Activated T-cell treated with anti-CD3 and anti-CD28 coated beads for 1 hour (primary cell): Measurements from ENCODE around the gene CHD3.
"Not testable (repeated sequence)": the region's sequence is repeated elsewhere in the genome, so short reads cannot be mapped to it uniquely, and the experiment has no call there.

ENCODE experiments used
- DNase-seq: peaks from one replicate; pipeline ENCODE4 v3.0.0-alpha.2; 2020; ENCODE audit warnings: low read depth

CHD3 gene

GRCh38 chr17:7849751-7850504 is 38.7 kb upstream of the CHD3 start:
- no peak for DNase-seq

DNA sequence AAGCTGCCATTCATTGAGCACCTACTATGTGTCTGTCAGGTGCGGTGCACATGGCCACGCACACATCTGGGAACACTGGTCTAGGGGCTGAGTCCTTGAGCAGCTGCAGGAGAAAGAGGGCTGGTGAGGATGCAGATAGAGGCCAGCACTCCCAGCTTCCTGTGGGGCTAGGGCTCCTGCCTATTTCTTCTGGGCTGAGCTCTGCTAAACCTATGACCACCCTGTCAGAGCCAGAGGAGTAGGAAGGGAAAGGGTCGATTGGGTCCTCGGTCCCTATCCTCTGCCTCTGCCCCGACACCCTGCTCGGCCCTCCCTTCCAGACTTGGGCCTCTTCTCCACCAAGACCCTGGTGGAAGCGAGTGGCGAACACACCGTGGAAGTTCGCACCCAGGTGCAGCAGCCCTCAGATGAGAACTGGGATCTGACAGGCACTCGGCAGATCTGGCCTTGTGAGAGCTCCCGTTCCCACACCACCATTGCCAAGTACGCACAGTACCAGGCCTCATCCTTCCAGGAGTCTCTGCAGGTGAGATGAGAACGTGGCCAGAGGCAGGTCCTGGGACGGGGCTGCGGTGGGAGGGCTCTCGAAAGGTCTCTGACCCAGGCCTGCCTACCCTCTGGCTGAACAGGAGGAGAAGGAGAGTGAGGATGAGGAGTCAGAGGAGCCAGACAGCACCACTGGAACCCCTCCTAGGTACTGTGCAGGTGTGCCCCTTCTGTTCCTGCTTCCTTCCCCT is 37.7 kb upstream of the CHD3 start:
- DNase-seq = no peak

DNA sequence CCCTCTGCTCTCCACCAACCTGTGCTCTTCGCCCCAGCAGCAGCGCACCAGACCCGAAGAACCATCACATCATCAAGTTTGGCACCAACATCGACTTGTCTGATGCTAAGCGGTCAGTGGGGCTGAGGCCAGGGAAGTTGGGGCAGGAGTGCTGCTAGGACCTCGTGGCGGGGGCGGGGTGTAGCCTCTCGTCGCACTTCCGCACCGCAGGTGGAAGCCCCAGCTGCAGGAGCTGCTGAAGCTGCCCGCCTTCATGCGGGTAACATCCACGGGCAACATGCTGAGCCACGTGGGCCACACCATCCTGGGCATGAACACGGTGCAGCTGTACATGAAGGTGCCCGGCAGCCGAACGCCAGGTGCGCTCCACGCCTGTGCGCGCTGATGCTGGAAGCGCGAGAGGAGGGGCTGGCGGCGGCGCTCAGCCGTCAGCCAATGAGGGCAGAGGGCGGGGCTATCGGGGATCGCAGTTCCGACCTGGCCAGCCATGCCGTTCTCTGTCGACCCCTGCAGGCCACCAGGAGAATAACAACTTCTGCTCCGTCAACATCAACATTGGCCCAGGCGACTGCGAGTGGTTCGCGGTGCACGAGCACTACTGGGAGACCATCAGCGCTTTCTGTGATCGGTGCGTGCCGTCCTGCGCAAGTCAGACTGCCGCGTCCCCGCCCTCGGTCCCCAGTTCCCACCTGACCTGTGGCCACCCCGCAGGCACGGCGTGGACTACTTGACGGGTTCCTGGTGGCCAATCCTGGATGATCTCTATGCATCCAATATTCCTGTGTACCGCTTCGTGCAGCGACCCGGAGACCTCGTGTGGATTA is 36.9 kb upstream of the CHD3 start:
- peak; percentile 91 for DNase-seq

DNA sequence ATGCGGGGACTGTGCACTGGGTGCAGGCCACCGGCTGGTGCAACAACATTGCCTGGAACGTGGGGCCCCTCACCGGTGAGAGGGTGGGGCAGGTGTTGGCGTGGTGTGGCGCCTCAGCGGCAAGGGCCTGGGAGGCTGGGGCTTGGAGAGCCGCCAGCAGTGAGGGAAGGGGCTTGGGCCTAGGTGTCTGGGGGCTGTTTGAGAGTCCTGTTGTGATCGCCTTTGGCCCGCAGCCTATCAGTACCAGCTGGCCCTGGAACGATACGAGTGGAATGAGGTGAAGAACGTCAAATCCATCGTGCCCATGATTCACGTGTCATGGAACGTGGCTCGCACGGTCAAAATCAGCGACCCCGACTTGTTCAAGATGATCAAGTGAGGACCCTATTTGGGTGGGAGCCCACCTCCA is 36.3 kb upstream of the CHD3 start:
- no peak for DNase-seq

- DNase-seq = no peak
Observed at GRCh38 chr17:7852919-7853690, 35.5 kb upstream of the CHD3 start.

DNA sequence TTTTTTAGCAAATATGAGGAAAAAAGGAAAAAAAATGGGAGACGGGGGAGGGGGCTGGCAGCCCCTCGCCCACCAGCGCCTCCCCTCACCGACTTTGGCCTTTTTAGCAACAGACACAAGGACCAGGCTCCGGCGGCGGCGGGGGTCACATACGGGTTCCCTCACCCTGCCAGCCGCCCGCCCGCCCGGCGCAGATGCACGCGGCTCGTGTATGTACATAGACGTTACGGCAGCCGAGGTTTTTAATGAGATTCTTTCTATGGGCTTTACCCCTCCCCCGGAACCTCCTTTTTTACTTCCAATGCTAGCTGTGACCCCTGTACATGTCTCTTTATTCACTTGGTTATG is 34.9 kb upstream of the CHD3 start:
- DNase-seq = no peak

GRCh38 chr17:7854078-7854777 is 34.4 kb upstream of the CHD3 start:
- no peak for DNase-seq

GRCh38 chr17:7854851-7855659 is 33.5 kb upstream of the CHD3 start, which contains the start of gene TMEM88:
TMEM88 (plus strand) TSS chr17:7855066; CDS start chr17:7855075, 9 bp downstream.
- DNase-seq = peak; percentile 39

GRCh38 chr17:7855660-7856010 is 33.0 kb upstream of the CHD3 start:
- DNase-seq = no peak

DNA sequence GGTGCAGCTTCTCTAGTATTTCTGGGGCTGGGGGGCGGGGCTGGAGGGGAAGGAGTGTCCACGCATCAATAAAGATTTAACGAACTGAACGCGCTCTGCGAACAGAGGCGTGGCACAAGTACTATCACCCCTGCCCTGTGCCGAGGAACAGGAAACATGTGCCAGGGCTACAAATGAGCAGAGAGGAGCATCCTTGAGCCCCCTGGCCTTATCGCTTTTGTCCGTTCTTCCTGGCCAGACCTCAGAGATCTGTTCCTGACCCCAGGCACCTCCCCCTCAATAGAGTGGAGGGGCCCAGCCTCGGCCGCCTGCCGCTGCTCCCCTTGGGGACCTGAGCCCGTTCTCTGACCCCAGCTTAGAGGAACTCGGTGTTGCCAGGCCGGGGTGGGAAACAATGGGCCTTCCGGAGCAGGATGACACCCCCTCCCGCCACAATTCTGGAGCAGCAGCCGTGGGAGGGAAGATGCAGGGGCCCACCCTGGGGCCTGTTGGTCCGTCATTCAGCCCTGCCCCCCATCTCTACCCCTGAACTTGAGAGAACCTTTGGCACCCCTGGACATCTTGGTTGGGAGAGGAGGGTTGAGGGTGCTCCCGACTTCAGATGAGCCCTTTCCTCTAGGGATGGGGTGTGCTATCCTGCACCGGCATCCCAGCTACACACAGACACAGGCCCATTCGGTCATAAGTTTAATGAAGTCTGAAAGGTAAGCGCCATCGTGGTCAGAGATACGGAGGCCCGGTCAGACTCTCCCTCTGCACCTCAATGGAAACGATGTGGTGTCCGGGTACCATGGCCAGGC is 32.4 kb upstream of the CHD3 start:
- DNase-seq = no peak

DNA sequence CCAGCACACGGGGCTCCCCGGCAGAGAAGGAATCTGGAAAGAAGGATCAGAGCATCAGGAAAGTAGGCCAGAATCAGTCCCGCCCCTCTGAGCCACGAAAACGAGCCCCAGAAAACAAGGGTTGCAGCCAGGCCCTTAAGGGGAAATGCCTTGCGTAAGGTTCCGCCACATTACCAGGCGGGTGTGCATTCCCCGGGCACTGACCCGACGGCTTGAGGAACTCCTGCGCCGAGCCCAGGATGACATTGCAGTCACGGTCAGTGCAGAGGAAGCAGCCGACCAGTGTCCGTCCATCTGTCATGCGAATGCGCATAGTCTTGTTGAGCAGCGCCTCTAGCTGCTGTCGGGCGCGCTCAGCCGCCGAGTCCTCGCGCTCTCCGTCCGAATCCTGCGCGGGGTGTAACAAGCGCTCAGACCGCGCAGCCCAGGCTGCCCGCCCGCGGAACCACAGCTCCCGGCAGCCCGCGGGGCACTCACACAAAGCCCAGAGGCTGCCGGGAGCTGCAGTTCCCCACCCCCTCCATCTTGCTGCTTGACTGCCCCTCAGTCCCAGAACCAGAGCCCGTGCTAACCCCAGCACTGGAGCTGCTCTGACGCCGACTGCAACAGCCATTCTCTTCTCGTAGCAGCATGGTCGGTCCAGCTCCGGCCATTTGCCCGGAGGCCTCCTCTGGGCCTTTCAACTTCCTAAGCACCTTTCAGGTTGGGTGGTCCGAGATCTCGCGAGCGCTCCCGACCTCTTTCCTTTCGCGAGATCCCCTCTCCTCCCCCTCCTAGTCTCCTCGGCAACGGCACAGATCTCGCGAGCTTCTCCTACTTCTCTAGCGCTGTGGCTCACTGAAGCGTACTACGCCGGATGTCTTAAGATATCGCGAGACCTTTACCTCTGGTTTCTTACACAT is 31.5 kb upstream of the CHD3 start, which contains the start of gene NAA38:
Gene NAA38, minus strand, starts transcription at position 749 of the 902 bp plus-strand sequence. Its CDS starts 96 bp downstream, at position 653.
- DNase-seq = peak; percentile 88

GRCh38 chr17:7857713-7858521 is 30.7 kb upstream of the CHD3 start, which contains the start of gene CYB5D1:
CYB5D1 (plus strand) TSS chr17:7858003; CDS start chr17:7858135, 132 bp downstream.
- peak; percentile 81 for DNase-seq

DNA sequence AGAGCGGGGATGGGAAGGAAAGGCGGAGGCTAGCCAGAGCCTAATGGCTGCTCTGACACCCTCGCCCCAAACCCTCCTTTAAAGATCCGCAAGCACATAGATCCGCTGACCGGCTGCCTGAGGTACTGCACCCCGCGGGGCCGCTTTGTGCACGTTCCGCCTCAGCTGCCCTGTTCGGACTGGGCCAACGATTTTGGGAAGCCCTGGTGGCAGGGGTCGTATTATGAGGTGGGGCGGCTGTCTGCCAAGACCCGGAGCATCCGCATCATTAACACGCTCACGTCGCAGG is 30.1 kb upstream of the CHD3 start:
- DNase-seq = no peak

DNA sequence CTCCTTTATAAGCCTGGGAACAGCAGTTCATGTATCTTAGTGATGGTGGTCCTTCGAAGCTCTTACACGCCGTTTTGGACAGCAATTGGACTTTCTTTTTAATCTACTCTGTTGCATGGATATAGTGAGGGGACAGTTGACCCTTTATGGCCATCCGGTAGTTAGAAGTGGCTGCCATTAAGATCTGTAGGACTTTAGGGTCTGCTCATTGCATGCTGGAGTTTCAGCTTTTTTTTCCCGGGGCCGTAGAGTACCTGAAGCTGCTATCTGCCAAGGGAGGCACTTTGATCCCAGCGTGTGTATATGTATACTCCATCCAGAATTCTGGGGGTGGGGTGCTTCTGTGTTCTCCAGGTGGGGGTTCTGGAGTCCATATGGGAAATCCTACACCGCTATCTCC is 29.6 kb upstream of the CHD3 start:
- no peak for DNase-seq

GRCh38 chr17:7862692-7863437 is 25.7 kb upstream of the CHD3 start:
- DNase-seq = no peak

GRCh38 chr17:7864384-7864783 is 24.2 kb upstream of the CHD3 start:
- DNase-seq = not testable (repeated sequence)
